MCF 10A (cell line): Measurements from ENCODE around the gene VPS11. TPM values are rescaled to one million over a fixed set of nuclear protein-coding genes. Genes with fewer than 3 reads are reported as not detected.

Experiments used
- BruUV-seq: library from RNA; stranded (reverse); fragments of 400-500 nt; replicated peaks from 2 replicates; lab custom pipeline; 2021; lab: Mats Ljungman, UMichigan
- CTCF ChIA-PET: fragments of 300-600 bp; sonication (Branson Sonifier 250); formaldehyde crosslinking; extraction: SDS; loops from one replicate; lab custom pipeline; 2021; ENCODE audit warnings: antibody characterized with exemption, inconsistent platforms; lab: Yijun Ruan, JAX
- POLR2A ChIA-PET: fragments of 300-600, 350-650 bp; sonication (Branson Sonifier 250); formaldehyde crosslinking; extraction: SDS; loops from one replicate; lab custom pipeline; 2020; ENCODE audit warnings: antibody characterized with exemption, inconsistent platforms; lab: Yijun Ruan, JAX
- DNase-seq: peaks from one replicate; pipeline ENCODE4 v3.0.0-alpha.2; 2018; ENCODE audit not compliant: unreplicated experiment
- H3K27ac Mint-ChIP-seq: one replicate; pipeline ENCODE4 v1.8.0; 2022; ENCODE audit warnings: mild to moderate bottlenecking, low read depth, mixed read lengths; ENCODE audit not compliant: unreplicated experiment
- H3K27me3 Mint-ChIP-seq: one replicate; pipeline ENCODE4 v1.8.0; 2022; ENCODE audit warnings: mixed read lengths; ENCODE audit not compliant: insufficient read depth, unreplicated experiment
- H3K36me3 Mint-ChIP-seq: one replicate; pipeline ENCODE4 v1.8.0; 2022; ENCODE audit warnings: mild to moderate bottlenecking, moderate library complexity, mixed read lengths; ENCODE audit not compliant: insufficient read depth, unreplicated experiment
- H3K4me1 Mint-ChIP-seq: one replicate; pipeline ENCODE4 v1.8.0; 2022; ENCODE audit warnings: mixed read lengths; ENCODE audit not compliant: insufficient read depth, unreplicated experiment
- H3K4me3 Mint-ChIP-seq: one replicate; pipeline ENCODE4 v1.8.0; 2022; ENCODE audit warnings: mild to moderate bottlenecking, moderate library complexity, mixed read lengths; ENCODE audit not compliant: unreplicated experiment
- H3K9me3 Mint-ChIP-seq: one replicate; pipeline ENCODE4 v1.8.0; 2022; ENCODE audit warnings: mixed read lengths; ENCODE audit not compliant: unreplicated experiment
- intact Hi-C: fragments of 100-400 bp; cut with micrococcal nuclease; formaldehyde crosslinking; loops from 2 replicates; pipeline ENCODE4 v1.14.1; 2022
- total RNA-seq: library from RNA; stranded (reverse); gene quantifications from 2 replicates; pipeline ENCODE4 v1.2.3, GENCODE V29; 2022
- TF ChIP-seq, protein P1 (sequence below): fragments of 200-600 bp; IDR thresholded peaks from one replicate; pipeline ENCODE4 v1.8.0; 2022; ENCODE audit warnings: antibody characterized with exemption, mild to moderate bottlenecking; ENCODE audit not compliant: unreplicated experiment

VPS11 gene
- total RNA-seq, 1 experiment from 2014 or later, result 16.2 TPM

DNA sequence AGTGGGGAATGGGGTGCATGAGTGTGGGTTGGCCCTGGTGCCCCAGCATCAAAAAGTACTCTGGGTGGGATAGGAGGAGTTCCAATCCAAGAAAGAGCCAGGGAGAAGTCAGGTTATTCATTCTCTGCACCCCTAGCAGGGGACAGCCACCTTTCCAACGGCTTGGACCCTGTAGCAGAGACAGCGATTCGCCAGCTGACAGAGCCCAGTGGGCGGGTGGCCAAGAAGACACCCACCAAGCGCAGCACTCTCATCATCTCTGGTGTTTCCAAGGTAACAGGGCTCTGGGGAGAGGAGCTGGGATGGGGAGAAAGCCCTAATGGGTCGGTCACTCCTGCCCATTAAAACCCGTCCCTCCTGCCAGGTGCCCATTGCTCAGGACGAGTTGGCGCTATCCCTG lies 46.1 kb downstream of the VPS11 start:
- H3K27me3 Mint-ChIP-seq, result no peaks in the 10 kb centered on the region
- no peaks in the 10 kb centered on the region for H3K9me3 Mint-ChIP-seq
- intact Hi-C loops, result no loop called here

DNA sequence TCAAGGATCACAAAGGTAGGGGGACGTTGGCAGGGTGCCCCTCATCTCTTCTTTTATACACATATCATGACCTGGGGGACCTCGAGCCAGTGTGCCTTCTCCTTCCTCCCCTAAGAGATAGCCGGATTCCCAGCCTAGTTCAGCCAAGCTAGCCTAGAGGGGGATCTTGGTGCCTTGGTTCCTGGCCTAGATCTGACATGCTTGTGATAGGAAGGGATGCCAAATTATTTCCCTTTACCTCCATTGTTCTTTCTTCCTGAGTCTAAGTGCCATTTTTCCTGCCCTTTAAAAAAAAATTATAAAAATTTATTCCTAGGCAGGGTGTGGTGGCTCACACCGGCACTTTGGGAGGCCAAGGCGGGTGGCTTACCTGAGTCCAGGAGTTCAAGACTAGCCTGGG lies 46.7 kb downstream of the VPS11 start:
- intact Hi-C loops, result no loop called here
- Mint-ChIP-seq H3K36me3 (peaks cover 51% of the 10 kb centered on the region), H3K27me3 (no peaks in the 10 kb centered on the region), H3K4me3 (no peak overlapping the region), H3K27ac (no peak overlapping the region), H3K4me1 (peaks cover 6% of the 10 kb centered on the region), H3K9me3 (no peaks in the 10 kb centered on the region)
- TF ChIP-seq, protein P1, sequence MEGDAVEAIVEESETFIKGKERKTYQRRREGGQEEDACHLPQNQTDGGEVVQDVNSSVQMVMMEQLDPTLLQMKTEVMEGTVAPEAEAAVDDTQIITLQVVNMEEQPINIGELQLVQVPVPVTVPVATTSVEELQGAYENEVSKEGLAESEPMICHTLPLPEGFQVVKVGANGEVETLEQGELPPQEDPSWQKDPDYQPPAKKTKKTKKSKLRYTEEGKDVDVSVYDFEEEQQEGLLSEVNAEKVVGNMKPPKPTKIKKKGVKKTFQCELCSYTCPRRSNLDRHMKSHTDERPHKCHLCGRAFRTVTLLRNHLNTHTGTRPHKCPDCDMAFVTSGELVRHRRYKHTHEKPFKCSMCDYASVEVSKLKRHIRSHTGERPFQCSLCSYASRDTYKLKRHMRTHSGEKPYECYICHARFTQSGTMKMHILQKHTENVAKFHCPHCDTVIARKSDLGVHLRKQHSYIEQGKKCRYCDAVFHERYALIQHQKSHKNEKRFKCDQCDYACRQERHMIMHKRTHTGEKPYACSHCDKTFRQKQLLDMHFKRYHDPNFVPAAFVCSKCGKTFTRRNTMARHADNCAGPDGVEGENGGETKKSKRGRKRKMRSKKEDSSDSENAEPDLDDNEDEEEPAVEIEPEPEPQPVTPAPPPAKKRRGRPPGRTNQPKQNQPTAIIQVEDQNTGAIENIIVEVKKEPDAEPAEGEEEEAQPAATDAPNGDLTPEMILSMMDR, result no peak
- BruUV-seq, result no TSS peak
- ChIA-PET POLR2A (interaction anchor here (0.6 to 0.7 kb wide), 2 partner anchors 54 to 220 kb away, joined by 3 read pairs; partner anchors contain the start of gene NLRX1), CTCF (no interaction called here)
- DNase-seq, result no peak

More for the DNA sequence above, 46.1 kb downstream of the VPS11 start:
- BruUV-seq, result no TSS peak
- POLR2A ChIA-PET, result interaction anchor here (2.2 kb wide), 1 partner anchor 12 kb away, joined by 6 read pairs; the partner anchor contains the start of gene DPAGT1
- no peak for DNase-seq
- Mint-ChIP-seq H3K4me3 (no peak overlapping the region), H3K4me1 (peaks cover 7% of the 10 kb centered on the region), H3K36me3 (peaks cover 51% of the 10 kb centered on the region), H3K27ac (no peak overlapping the region)
- TF ChIP-seq, protein P1, result no peak
- CTCF ChIA-PET, result no interaction called here

DNA sequence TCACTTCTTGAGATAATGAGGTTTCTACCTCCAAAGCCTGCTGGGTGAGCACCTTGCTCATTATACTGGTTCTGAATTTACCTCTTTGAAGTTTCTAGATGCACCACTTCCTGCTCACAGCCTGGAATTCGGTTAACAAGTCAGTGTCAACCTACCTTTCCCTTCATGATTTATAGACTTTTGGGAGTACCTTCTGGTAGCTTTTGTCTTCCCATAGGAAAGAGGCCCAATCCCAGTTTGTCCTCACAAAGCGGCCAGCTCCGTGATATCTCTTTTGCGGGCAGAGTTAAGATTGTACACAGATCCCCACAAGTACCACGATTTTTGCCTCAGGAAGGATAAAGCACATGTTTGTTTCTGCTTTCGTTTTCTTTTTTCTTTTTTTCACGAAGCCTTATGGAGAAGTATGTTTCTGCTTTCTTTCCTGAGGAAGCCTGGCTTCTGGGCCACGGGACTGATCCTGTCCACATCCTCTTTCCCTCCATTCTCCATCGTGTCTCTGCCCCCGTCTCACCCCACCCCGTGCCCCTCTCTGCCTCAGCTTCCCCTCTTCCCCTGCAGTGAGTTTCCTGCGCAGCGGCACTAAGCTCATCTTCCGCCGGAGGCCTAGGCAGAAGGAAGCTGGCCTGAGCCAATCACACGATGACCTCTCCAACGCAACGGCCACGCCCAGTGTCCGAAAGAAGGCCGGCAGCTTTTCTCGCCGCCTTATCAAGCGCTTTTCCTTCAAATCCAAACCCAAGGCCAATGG lies 48.0 kb downstream of the VPS11 start:
- H3K4me3 Mint-ChIP-seq, result no peak overlapping the region
- H3K9me3 Mint-ChIP-seq, result no peaks in the 10 kb centered on the region
- POLR2A ChIA-PET, result interaction anchor here (0.7 kb wide), 1 partner anchor 14 kb away, joined by 3 read pairs; the partner anchor contains the start of gene DPAGT1
- intact Hi-C loops, result no loop called here
- no peak overlapping the region for H3K27ac Mint-ChIP-seq
- no peaks in the 10 kb centered on the region for H3K27me3 Mint-ChIP-seq
- CTCF ChIA-PET, result no interaction called here
- H3K4me1 Mint-ChIP-seq, result peaks cover 13% of the 10 kb centered on the region
- peaks cover 43% of the 10 kb centered on the region for H3K36me3 Mint-ChIP-seq
- no peak for DNase-seq
- TF ChIP-seq, protein P1, result no peak
- no TSS peak for BruUV-seq

DNA sequence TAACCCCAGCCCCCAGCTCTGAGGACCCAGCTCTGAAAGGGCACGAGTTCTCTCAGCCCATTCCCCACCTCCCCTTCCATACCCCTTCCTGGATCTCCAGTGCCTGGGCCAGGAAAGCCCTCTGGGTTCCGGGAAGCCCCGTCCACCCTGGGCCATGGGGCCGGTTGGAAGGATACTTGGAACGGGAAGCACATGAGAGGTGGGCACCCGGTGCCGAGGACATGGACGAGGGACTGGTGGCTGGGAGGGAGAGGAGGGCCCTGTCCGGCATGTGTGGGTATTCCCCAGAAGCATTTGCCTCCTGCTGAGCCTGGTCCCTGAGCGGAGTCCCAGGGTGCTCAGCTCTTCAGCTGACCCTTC lies 48.6 kb downstream of the VPS11 start:
- TF ChIP-seq, protein P1, result no peak
- no TSS peak for BruUV-seq
- Mint-ChIP-seq H3K27me3 (no peaks in the 10 kb centered on the region), H3K27ac (no peak overlapping the region), H3K4me3 (no peak overlapping the region), H3K9me3 (no peaks in the 10 kb centered on the region), H3K36me3 (peaks cover 43% of the 10 kb centered on the region), H3K4me1 (peaks cover 15% of the 10 kb centered on the region)
- ChIA-PET POLR2A (interaction anchor here (0.7 kb wide), 1 partner anchor 14 kb away, joined by 3 read pairs; the partner anchor contains the start of gene DPAGT1), CTCF (no interaction called here)
- no peak for DNase-seq
- intact Hi-C loops, result no loop called here
